ENCODE measurements around the gene CCDC122. TPM values are rescaled to one million over a fixed set of nuclear protein-coding genes. Genes with fewer than 3 reads are reported as not detected.
A peak's percentile ranks its signal among the peaks of the same experiment; 100 is the strongest.

Gene CCDC122
- total RNA-seq, 1 experiment from 2014 or later = 1.6 TPM

DNA sequence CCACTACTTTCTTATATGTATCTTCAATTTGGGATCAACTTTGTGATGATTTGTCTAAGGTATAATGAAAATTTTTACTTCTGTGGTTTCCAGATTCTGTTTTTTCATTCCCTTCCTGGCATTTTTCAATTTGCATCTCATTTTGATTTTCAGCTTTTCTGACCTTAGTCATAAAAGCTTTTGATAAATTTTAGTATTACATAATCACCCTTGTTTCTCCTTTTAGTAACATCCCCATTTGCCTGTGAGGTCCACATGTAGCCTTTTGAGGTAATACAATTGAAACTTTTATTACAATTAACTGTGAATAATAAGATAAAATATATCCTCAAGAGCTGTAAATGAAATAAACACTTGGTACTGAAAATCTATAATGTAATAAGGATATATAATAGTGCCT is 31.3 kb upstream of the CCDC122 start:
- no peak overlapping the region for H2AFZ ChIP-seq (ENCODE audit: low read length)
- H3K4me3 ChIP-seq (ENCODE audit: low read length) = no peak overlapping the region
- no peaks in the 10 kb centered on the region for H3K9me3 ChIP-seq (ENCODE audit: low read length)
- H4K20me1 ChIP-seq (ENCODE audit: insufficient read depth, low read depth, low read length) = no peaks in the 10 kb centered on the region
- peaks cover 5% of the 10 kb centered on the region; the same call in 1 of the 2 replicates for H3K4me1 ChIP-seq (ENCODE audit: low read length)
- H3K79me2 ChIP-seq (ENCODE audit: low read length) = no peaks in the 10 kb centered on the region
- no peak for DNase-seq
- no peaks in the 10 kb centered on the region for H3K27me3 ChIP-seq (ENCODE audit: low read length)
- no peaks in the 10 kb centered on the region for H3K36me3 ChIP-seq (ENCODE audit: insufficient read depth, low read length)
- no peak overlapping the region for H3K27ac ChIP-seq (ENCODE audit: low read length)
- no peaks in the 10 kb centered on the region for H3K9me2 ChIP-seq (replicated peaks; ENCODE audit: insufficient read depth, low read length)
- H3K9ac ChIP-seq (ENCODE audit: low read length) = no peak overlapping the region
- no peak overlapping the region for H3K4me2 ChIP-seq (ENCODE audit: low read depth, low read length, poor library complexity, severe bottlenecking)

DNA sequence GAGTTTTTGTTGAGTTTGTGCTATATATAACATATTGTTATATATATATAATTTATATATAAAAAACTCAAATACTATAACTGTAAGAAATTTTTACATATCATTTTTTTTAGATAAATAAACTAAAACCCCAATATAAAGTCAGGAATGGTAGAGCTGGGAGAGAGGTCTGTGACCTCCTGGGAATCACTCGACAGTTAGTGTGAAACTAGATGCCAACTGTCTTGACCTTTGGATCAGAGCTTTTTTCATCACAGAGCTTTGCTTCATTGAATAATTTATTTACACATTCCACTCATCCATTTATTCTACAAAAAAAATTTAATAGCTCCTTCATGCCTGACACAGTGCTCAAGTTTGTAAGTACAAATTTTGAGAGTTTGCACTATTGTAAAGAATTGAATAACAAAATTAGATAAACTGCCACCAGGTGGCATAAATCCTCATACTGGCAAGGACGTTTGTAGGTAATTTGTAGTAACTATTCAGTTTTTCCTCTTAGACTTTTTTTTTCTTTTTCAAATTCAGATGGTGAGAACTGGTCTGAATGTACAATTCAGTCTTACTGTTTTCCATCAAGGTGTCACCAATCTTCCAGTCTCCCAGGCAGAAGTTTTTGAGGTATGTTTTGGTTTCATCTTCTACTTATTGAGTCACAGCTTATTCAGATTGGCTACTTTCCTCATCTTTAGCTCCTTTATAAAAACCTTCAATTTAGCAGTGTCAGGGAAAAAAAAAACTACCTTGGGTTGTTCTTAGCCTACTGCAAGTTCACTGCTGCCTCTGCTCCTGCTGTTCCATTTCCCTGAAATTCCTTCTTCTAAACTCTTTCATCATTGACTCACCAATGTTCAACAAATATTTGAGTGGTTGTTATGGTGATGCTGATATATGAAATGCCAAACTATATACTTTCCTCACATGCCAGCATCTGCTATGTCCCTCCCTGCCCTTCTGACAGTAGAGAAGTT is 28.9 kb upstream of the CCDC122 start:
- no peak overlapping the region for H3K9ac ChIP-seq (ENCODE audit: low read length)
- H3K27me3 ChIP-seq (ENCODE audit: low read length) = no peaks in the 10 kb centered on the region
- no peak overlapping the region for H3K27ac ChIP-seq (ENCODE audit: low read length)
- peak; percentile 61 for DNase-seq
- no peaks in the 10 kb centered on the region for H3K9me2 ChIP-seq (replicated peaks; ENCODE audit: insufficient read depth, low read length)
- H3K4me3 ChIP-seq (ENCODE audit: low read length) = no peak overlapping the region
- H3K9me3 ChIP-seq (ENCODE audit: low read length) = no peaks in the 10 kb centered on the region
- H3K4me2 ChIP-seq (ENCODE audit: low read depth, low read length, poor library complexity, severe bottlenecking) = no peak overlapping the region
- H3K36me3 ChIP-seq (ENCODE audit: insufficient read depth, low read length) = no peaks in the 10 kb centered on the region
- H2AFZ ChIP-seq (ENCODE audit: low read length) = no peak overlapping the region
- no peaks in the 10 kb centered on the region for H4K20me1 ChIP-seq (ENCODE audit: insufficient read depth, low read depth, low read length)
- H3K79me2 ChIP-seq (ENCODE audit: low read length) = no peaks in the 10 kb centered on the region
- H3K4me1 ChIP-seq (ENCODE audit: low read length) = peaks cover 5% of the 10 kb centered on the region; the same call in 1 of the 2 replicates

DNA sequence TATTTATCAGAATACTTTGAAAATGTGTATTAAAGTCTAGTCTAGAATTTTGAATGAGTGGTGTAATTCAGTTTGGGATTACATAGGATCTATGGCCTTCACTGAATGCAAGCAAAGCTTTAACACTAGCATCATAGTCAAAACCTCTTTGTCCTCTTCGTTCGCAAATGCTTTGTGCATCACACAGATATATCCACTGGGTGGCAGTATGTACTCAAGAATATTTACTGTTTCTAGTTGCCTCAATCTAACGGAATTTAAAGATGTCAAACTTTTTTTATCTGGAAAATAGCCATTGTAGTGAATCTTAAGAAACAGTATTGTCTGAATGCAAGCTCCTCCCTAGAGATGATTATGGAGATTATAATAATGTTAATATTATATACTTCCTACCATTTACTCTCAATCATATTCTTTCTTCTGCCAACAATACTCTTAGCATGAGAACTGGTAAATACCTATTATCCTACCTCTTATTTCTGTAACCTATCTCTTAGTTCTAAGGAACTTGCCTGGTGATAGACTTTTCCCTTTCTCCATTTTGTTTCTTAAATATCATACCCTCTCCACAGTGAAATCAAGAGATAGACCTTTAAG is 26.0 kb upstream of the CCDC122 start:
- H3K4me1 ChIP-seq (ENCODE audit: low read length) = no peaks in the 10 kb centered on the region
- H3K27me3 ChIP-seq (ENCODE audit: low read length) = no peaks in the 10 kb centered on the region
- no peak overlapping the region for H3K27ac ChIP-seq (ENCODE audit: low read length)
- H3K4me3 ChIP-seq (ENCODE audit: low read length) = no peak overlapping the region
- H3K36me3 ChIP-seq (ENCODE audit: insufficient read depth, low read length) = no peaks in the 10 kb centered on the region
- no peaks in the 10 kb centered on the region for H3K9me2 ChIP-seq (replicated peaks; ENCODE audit: insufficient read depth, low read length)
- no peak overlapping the region for H3K4me2 ChIP-seq (ENCODE audit: low read depth, low read length, poor library complexity, severe bottlenecking)
- no peaks in the 10 kb centered on the region for H3K79me2 ChIP-seq (ENCODE audit: low read length)
- no peaks in the 10 kb centered on the region for H3K9me3 ChIP-seq (ENCODE audit: low read length)
- H4K20me1 ChIP-seq (ENCODE audit: insufficient read depth, low read depth, low read length) = no peaks in the 10 kb centered on the region
- no peak overlapping the region for H3K9ac ChIP-seq (ENCODE audit: low read length)
- H2AFZ ChIP-seq (ENCODE audit: low read length) = no peak overlapping the region
- peak; percentile 84 for DNase-seq

DNA sequence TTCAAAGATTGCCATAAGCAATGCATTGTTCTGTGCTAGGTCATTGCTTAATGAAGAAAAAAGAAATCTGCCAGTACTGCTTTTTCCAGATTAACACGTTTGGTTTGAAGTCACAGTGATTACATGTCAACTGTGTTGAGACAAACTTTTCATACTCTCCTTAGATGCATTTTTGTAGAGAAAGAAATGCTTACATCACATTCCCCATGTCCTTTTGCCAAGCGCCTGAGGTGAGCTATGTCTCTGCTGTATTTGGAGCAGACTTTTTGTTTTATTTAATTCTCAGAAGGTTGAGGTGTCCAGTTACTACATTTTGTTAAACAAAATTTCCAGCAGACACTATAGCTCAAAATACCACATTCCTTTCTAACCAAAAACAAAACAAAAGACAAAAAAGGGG is 16.4 kb upstream of the CCDC122 start:
- H3K27me3 ChIP-seq (ENCODE audit: low read length) = no peaks in the 10 kb centered on the region
- H3K9ac ChIP-seq (ENCODE audit: low read length) = no peak overlapping the region
- no peak overlapping the region for H3K27ac ChIP-seq (ENCODE audit: low read length)
- no peaks in the 10 kb centered on the region for H4K20me1 ChIP-seq (ENCODE audit: insufficient read depth, low read depth, low read length)
- no peaks in the 10 kb centered on the region for H3K36me3 ChIP-seq (ENCODE audit: insufficient read depth, low read length)
- H3K4me2 ChIP-seq (ENCODE audit: low read depth, low read length, poor library complexity, severe bottlenecking) = no peak overlapping the region
- H3K4me1 ChIP-seq (ENCODE audit: low read length) = no peaks in the 10 kb centered on the region
- no peaks in the 10 kb centered on the region for H3K79me2 ChIP-seq (ENCODE audit: low read length)
- no peak for DNase-seq
- no peak overlapping the region for H2AFZ ChIP-seq (ENCODE audit: low read length)
- H3K9me2 ChIP-seq (replicated peaks; ENCODE audit: insufficient read depth, low read length) = no peaks in the 10 kb centered on the region
- no peaks in the 10 kb centered on the region for H3K9me3 ChIP-seq (ENCODE audit: low read length)
- no peak overlapping the region for H3K4me3 ChIP-seq (ENCODE audit: low read length)

DNA sequence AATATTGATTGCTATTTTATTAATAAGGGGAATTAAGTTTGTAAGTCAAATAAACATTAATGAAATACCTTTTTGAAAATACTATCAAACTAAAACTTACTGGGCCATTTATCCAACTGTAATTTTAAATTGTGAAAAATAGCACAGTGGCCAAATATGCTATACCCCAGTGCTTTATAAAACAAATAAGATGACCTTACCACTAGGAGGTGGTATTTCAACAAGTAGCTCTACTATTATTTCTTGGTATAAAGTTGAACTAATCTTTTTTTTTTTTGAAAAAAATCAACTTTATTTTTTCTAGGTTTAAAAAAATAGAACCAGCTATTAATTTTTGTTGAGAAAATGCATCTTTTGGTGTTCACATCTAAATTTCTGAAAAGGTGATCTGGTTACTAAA is 14.9 kb upstream of the CCDC122 start:
- no peak overlapping the region for H2AFZ ChIP-seq (ENCODE audit: low read length)
- H3K79me2 ChIP-seq (ENCODE audit: low read length) = no peaks in the 10 kb centered on the region
- no peak for DNase-seq
- no peaks in the 10 kb centered on the region for H3K9me2 ChIP-seq (replicated peaks; ENCODE audit: insufficient read depth, low read length)
- no peaks in the 10 kb centered on the region for H3K27me3 ChIP-seq (ENCODE audit: low read length)
- no peaks in the 10 kb centered on the region for H4K20me1 ChIP-seq (ENCODE audit: insufficient read depth, low read depth, low read length)
- H3K4me1 ChIP-seq (ENCODE audit: low read length) = no peaks in the 10 kb centered on the region
- no peak overlapping the region for H3K4me3 ChIP-seq (ENCODE audit: low read length)
- no peaks in the 10 kb centered on the region for H3K36me3 ChIP-seq (ENCODE audit: insufficient read depth, low read length)
- no peak overlapping the region for H3K27ac ChIP-seq (ENCODE audit: low read length)
- no peaks in the 10 kb centered on the region for H3K9me3 ChIP-seq (ENCODE audit: low read length)
- no peak overlapping the region for H3K9ac ChIP-seq (ENCODE audit: low read length)
- no peak overlapping the region for H3K4me2 ChIP-seq (ENCODE audit: low read depth, low read length, poor library complexity, severe bottlenecking)

DNA sequence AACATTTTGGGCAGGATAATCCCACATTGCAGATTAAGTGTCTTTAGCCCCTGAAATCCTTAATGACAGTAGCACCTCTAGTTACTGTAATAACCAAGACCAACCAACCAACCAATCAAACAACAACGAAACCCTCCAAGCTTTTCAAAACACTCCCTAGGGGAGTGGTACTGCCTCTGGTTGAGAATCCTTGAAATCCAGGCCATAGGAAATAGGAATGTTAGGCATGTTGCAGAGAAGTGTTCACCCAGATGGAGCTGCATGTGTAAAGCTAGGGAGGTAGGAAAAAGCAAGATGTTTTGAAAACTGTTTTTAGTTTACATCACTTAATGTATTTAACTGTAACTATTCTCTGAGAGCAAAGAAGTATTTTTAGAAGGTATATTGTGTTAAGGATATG is 4.7 kb upstream of the CCDC122 start:
- no peaks in the 10 kb centered on the region for H3K79me2 ChIP-seq (ENCODE audit: low read length)

DNA sequence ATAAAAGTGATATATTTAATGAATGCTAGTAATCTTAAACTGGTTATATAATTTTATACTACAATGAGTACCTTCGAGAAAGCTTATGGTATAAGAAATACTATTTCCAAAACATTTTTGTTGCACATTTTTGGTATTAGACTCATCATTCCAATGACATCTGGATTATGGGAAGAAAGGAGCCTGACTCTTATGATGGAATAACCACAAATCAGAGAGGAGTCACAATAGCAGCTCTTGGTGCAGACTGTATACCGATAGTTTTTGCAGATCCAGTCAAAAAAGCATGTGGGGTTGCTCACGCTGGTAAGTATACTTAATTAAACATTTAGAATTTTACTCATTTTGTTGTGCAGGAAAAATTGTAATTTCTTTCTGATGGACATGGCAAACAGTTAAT is 4.1 kb upstream of the CCDC122 start:
- no peaks in the 10 kb centered on the region; the same call in 1 of the 2 replicates for H3K27me3 ChIP-seq (ENCODE audit: low read length)
- no peak overlapping the region for H3K9ac ChIP-seq (ENCODE audit: low read length)
- no peaks in the 10 kb centered on the region for H3K79me2 ChIP-seq (ENCODE audit: low read length)
- peaks cover 19% of the 10 kb centered on the region for H3K4me1 ChIP-seq (ENCODE audit: low read length)
- DNase-seq = no peak
- no peaks in the 10 kb centered on the region for H4K20me1 ChIP-seq (ENCODE audit: insufficient read depth, low read depth, low read length)
- H3K9me2 ChIP-seq (replicated peaks; ENCODE audit: insufficient read depth, low read length) = no peaks in the 10 kb centered on the region
- H3K4me3 ChIP-seq (ENCODE audit: low read length) = no peak overlapping the region
- no peak overlapping the region for H2AFZ ChIP-seq (ENCODE audit: low read length)
- no peaks in the 10 kb centered on the region for H3K9me3 ChIP-seq (ENCODE audit: low read length)
- no peaks in the 10 kb centered on the region for H3K36me3 ChIP-seq (ENCODE audit: insufficient read depth, low read length)
- H3K4me2 ChIP-seq (ENCODE audit: low read depth, low read length, poor library complexity, severe bottlenecking) = no peak overlapping the region
- no peak overlapping the region for H3K27ac ChIP-seq (ENCODE audit: low read length)

More for the DNA sequence above, 4.7 kb upstream of the CCDC122 start:
- no peaks in the 10 kb centered on the region for H3K9me2 ChIP-seq (replicated peaks; ENCODE audit: insufficient read depth, low read length)
- H3K27ac ChIP-seq (ENCODE audit: low read length) = no peak overlapping the region
- no peaks in the 10 kb centered on the region for H3K9me3 ChIP-seq (ENCODE audit: low read length)
- H3K4me2 ChIP-seq (ENCODE audit: low read depth, low read length, poor library complexity, severe bottlenecking) = no peak overlapping the region
- no peaks in the 10 kb centered on the region for H3K27me3 ChIP-seq (ENCODE audit: low read length)
- H2AFZ ChIP-seq (ENCODE audit: low read length) = no peak overlapping the region
- DNase-seq = no peak
- no peaks in the 10 kb centered on the region for H4K20me1 ChIP-seq (ENCODE audit: insufficient read depth, low read depth, low read length)
- no peaks in the 10 kb centered on the region for H3K36me3 ChIP-seq (ENCODE audit: insufficient read depth, low read length)
- H3K4me1 ChIP-seq (ENCODE audit: low read length) = peaks cover 14% of the 10 kb centered on the region
- no peak overlapping the region for H3K4me3 ChIP-seq (ENCODE audit: low read length)
- H3K9ac ChIP-seq (ENCODE audit: low read length) = no peak overlapping the region

DNA sequence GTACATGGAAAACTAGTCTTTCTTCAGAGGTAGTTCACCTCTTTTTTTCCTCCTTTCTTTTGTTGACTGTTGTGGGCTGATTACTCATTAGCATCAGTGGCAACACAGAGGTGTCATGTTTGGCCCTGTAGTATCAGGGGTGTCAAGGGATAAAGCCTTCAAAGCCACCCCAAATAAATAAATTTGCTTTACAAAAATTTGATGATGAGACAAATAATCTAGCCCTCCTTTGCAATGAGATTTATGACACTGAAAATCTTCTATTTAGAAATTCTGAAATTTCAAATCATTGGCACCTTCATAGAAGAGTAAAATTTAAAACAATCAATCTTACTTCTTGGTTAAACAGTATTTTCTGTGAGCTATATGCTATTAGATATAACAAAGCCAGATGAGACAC is 2.0 kb upstream of the CCDC122 start:
- H2AFZ ChIP-seq (ENCODE audit: low read length) = no peak overlapping the region
- H3K27ac ChIP-seq (ENCODE audit: low read length) = no peak overlapping the region

More for the DNA sequence above, 2.0 kb upstream of the CCDC122 start:
- Histone ChIP-seq H3K4me1 (ENCODE audit: low read length) (peaks cover 37% of the 10 kb centered on the region), H4K20me1 (ENCODE audit: insufficient read depth, low read depth, low read length) (no peaks in the 10 kb centered on the region), H3K4me3 (ENCODE audit: low read length) (no peak overlapping the region), H3K9me3 (ENCODE audit: low read length) (no peaks in the 10 kb centered on the region), H3K36me3 (ENCODE audit: insufficient read depth, low read length) (no peaks in the 10 kb centered on the region), H3K27me3 (ENCODE audit: low read length) (no peaks in the 10 kb centered on the region; the same call in 1 of the 2 replicates), H3K79me2 (ENCODE audit: low read length) (no peaks in the 10 kb centered on the region), H3K4me2 (ENCODE audit: low read depth, low read length, poor library complexity, severe bottlenecking) (no peak overlapping the region), H3K9ac (ENCODE audit: low read length) (no peak overlapping the region), H3K9me2 (replicated peaks; ENCODE audit: insufficient read depth, low read length) (no peaks in the 10 kb centered on the region)
- no peak for DNase-seq
